ENCODE data around the gene COPS9.

The COPS9 gene

DNA sequence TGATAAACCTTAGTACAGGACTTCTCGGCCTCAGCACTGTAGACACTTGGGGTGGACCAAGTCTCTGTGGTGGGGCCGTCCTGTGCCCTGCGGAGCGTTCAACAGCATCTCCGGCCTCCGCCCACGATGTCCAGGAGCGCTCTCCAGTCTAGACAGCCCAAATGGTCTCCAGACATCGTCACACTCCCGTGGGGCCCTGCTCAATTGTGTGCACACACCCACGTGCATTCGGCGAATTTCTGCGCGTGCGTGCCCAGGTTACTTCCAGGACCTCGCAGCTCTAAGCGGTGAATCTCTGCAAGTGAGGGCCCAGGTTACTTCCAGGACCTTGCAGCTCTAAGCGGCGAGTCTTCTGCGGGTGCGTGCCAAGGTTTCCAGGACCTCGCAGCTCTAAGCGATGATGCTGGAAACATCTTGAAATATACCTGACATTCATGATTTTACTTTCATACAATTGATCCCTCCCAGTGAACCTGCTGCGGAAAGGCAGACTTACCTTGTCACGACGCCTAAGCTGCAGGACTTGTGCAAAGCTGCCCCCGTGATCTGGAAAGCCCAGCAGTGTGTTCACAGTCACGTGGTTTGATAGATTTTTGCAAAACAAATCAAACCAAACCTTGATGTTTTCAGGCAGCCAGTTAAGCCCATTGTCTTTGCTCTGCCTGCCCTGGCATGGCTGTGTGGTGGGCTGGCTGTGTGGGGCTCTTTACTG, 20.5 kb upstream of the COPS9 start:
- no peak overlapping the region for H3K27ac ChIP-seq

GRCh38 chr2:240155745-240156390, 19.8 kb upstream of the COPS9 start:
- no peak overlapping the region for H3K4me3 ChIP-seq (ENCODE audit: low read depth in 1 of 2, low read length in 1 of 2)
- H3K9me3 ChIP-seq = no peaks in the 10 kb centered on the region
- peaks cover 11% of the 10 kb centered on the region for H3K27me3 ChIP-seq
- H3K36me3 ChIP-seq = no peaks in the 10 kb centered on the region
- H3K27ac ChIP-seq = no peak overlapping the region
- H3K4me1 ChIP-seq (ENCODE audit: control insufficient read depth in 1 of 2, insufficient read depth in 1 of 2, low read depth in 1 of 2, low read length in 1 of 2) = no peaks in the 10 kb centered on the region
- TF ChIP-seq CTCF (IDR thresholded peaks at IDR 0.05) = no peak

More for the DNA sequence above, 20.5 kb upstream of the COPS9 start:
- no peaks in the 10 kb centered on the region for H3K9me3 ChIP-seq
- H3K4me1 ChIP-seq (ENCODE audit: control insufficient read depth in 1 of 2, insufficient read depth in 1 of 2, low read depth in 1 of 2, low read length in 1 of 2) = no peaks in the 10 kb centered on the region
- no peaks in the 10 kb centered on the region for H3K36me3 ChIP-seq
- H3K4me3 ChIP-seq (ENCODE audit: low read depth in 1 of 2, low read length in 1 of 2) = no peak overlapping the region
- peaks cover 11% of the 10 kb centered on the region for H3K27me3 ChIP-seq
- TF ChIP-seq CTCF (IDR thresholded peaks at IDR 0.05) = no peak

DNA sequence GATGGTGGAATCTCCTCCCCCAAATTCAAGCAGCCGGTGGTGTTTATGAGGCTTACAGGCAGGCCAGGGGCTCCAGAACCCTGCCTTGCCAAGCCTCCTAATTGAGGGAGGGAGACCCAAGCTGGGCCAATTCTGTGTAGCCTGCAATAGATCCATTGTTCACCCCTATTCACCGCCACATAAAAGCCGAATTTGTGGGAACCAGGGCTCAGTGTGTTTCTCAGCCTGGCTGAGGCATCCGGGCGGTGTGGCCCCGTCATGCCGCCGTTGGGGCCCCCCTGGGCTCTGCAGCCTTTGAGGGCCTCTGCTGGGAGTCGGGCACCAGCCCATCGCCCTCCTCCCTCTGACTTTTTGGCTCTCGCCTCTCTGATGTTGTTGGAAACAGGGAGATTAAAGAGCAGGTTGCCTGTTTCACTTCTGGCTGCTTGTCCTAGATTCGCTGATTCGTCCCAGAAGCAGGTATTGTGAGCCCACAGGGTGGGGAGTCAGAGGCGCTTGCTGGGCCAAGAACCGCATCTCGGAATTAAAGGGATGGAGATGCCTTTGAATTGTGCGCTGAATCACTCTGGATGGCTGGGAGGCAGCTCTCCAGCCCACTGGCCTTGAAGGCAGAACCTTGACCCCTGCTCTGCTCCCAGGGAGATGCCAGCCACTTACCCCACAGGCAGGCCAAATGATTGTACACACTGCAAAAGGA, 19.1 kb upstream of the COPS9 start:
- TF ChIP-seq CTCF (IDR thresholded peaks at IDR 0.05) = no peak
- Histone ChIP-seq H3K27ac (no peak overlapping the region), H3K36me3 (no peaks in the 10 kb centered on the region), H3K4me1 (ENCODE audit: control insufficient read depth in 1 of 2, insufficient read depth in 1 of 2, low read depth in 1 of 2, low read length in 1 of 2) (no peaks in the 10 kb centered on the region), H3K27me3 (peaks cover 11% of the 10 kb centered on the region), H3K4me3 (ENCODE audit: low read depth in 1 of 2, low read length in 1 of 2) (no peak overlapping the region), H3K9me3 (no peaks in the 10 kb centered on the region)

DNA sequence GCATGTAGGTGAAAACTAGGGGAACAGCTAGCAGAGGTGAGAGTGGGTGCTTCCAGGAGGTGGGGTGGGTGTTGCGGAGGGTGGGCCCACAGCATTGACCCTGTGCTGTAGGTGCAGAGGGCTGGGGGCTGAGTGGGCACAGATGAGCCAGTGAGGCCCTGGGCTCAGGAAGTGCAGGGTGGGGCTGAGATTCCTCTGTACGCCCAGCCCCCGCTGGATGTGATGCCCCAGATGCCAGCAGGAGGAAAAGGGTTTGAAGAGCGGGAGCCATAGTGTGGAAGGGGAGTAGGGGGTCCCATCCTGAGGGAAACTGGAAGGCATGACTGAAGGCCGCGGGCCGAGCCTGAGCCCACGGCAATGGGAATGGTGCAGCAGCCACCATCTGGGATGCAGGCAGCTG, 18.5 kb upstream of the COPS9 start:
- Histone ChIP-seq H3K4me1 (ENCODE audit: control insufficient read depth in 1 of 2, insufficient read depth in 1 of 2, low read depth in 1 of 2, low read length in 1 of 2) (no peaks in the 10 kb centered on the region), H3K9me3 (no peaks in the 10 kb centered on the region), H3K36me3 (no peaks in the 10 kb centered on the region), H3K4me3 (ENCODE audit: low read depth in 1 of 2, low read length in 1 of 2) (no peak overlapping the region), H3K27me3 (peaks cover 11% of the 10 kb centered on the region), H3K27ac (no peak overlapping the region)
- no peak for TF ChIP-seq CTCF (IDR thresholded peaks at IDR 0.05)

DNA sequence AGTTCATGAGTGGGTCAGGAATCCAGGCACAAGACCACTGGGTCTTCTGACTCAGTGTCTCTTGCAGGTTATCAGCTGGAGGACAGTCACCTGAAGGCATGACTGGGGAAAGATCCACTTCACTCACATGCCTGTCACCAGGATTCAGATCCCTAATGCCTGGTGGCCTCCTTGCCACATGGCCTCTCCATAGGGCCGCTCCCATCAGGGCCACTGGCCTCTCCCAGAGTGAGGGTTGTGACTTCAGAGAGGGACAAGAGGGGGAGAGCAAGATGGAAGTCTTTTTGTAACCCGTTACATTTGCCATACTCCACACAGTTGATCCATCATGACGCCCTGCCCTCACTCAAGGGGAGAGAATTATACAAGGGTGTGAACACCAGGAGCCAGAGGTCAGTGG, 17.3 kb upstream of the COPS9 start:
- no peaks in the 10 kb centered on the region for H3K4me1 ChIP-seq (ENCODE audit: control insufficient read depth in 1 of 2, insufficient read depth in 1 of 2, low read depth in 1 of 2, low read length in 1 of 2)
- peaks cover 11% of the 10 kb centered on the region for H3K27me3 ChIP-seq
- no peak for TF ChIP-seq CTCF (IDR thresholded peaks at IDR 0.05)
- no peak overlapping the region for H3K4me3 ChIP-seq (ENCODE audit: low read depth in 1 of 2, low read length in 1 of 2)
- no peak overlapping the region for H3K27ac ChIP-seq
- no peaks in the 10 kb centered on the region for H3K36me3 ChIP-seq
- H3K9me3 ChIP-seq = no peaks in the 10 kb centered on the region
